Measurements from ENCODE around the gene COL1A1. TPM values are rescaled to one million over a fixed set of nuclear protein-coding genes. Genes with fewer than 3 reads are reported as not detected.

The COL1A1 gene
- total and polyA plus RNA-seq, 2 of the 13 experiments (the other 11 are each of a cell fraction or from before 2014, with no cell fraction given) = 0.05 TPM; not detected in 1

DNA sequence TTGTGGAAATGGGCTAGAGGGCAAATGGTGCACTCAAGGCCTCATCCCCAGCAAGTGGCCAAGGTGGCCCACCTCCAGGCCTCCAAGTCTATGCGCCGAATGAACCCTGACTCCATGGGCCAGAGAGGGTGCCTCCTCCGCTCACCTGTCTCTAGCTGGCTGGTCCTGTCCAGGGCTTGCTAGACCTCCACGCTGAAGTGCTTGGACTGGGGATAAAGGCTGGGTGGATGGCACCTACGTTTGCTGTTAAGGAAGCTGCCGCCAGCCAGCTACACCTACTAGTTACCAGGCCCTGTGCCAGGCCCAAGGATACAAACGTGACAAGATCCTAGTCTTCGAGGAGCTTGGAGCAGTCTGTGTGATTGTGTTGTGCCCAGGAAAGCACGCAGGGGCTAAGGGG lies 36.4 kb downstream of the COL1A1 start (continued):
- TF ChIP-seq, protein P1, sequence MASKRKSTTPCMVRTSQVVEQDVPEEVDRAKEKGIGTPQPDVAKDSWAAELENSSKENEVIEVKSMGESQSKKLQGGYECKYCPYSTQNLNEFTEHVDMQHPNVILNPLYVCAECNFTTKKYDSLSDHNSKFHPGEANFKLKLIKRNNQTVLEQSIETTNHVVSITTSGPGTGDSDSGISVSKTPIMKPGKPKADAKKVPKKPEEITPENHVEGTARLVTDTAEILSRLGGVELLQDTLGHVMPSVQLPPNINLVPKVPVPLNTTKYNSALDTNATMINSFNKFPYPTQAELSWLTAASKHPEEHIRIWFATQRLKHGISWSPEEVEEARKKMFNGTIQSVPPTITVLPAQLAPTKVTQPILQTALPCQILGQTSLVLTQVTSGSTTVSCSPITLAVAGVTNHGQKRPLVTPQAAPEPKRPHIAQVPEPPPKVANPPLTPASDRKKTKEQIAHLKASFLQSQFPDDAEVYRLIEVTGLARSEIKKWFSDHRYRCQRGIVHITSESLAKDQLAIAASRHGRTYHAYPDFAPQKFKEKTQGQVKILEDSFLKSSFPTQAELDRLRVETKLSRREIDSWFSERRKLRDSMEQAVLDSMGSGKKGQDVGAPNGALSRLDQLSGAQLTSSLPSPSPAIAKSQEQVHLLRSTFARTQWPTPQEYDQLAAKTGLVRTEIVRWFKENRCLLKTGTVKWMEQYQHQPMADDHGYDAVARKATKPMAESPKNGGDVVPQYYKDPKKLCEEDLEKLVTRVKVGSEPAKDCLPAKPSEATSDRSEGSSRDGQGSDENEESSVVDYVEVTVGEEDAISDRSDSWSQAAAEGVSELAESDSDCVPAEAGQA (IDR thresholded peaks at IDR 0.05; ENCODE audit: low read depth) = no peak
- TF ChIP-seq, protein P1 (CRISPR knock-in tag; IDR thresholded peaks at IDR 0.05; ENCODE audit: borderline replicate concordance) = no peak
- TF ChIP-seq TIGD3 (CRISPR knock-in tag; IDR thresholded peaks at IDR 0.05; ENCODE audit: borderline replicate concordance) (no peak), HOXA7 (CRISPR knock-in tag; IDR thresholded peaks at IDR 0.05) (no peak), ZNF737 (CRISPR knock-in tag; IDR thresholded peaks at IDR 0.05; ENCODE audit: borderline replicate concordance) (no peak), KLF16 (CRISPR knock-in tag; IDR thresholded peaks at IDR 0.05) (no peak), MYNN (CRISPR knock-in tag; IDR thresholded peaks at IDR 0.05; ENCODE audit: low read depth) (no peak)
